MM.1S (cell line): ENCODE measurements around the gene PLA2G4A.

ENCODE experiments used
- DNase-seq: peaks from one replicate; pipeline ENCODE4 v3.0.0-alpha.2; 2015
- H2AFZ ChIP-seq: fragments of 300-600 bp; sonication (generic); 2 replicates; pipeline ENCODE4 v1.6.0; 2016; ENCODE audit warnings: antibody characterized with exemption, low read length
- H3F3A ChIP-seq: fragments of 300-600 bp; sonication (generic); 2 replicates; pipeline ENCODE4 v1.6.1; 2016; ENCODE audit warnings: mild to moderate bottlenecking, antibody characterized with exemption, low read length, moderate library complexity, mixed read lengths; ENCODE audit not compliant: insufficient read depth
- H3K27ac ChIP-seq: fragments of 300-600 bp; sonication (generic); 2 replicates; pipeline ENCODE4 v1.5.1; 2016; ENCODE audit warnings: mild to moderate bottlenecking, low read length
- H3K27me3 ChIP-seq: fragments of 300-600 bp; sonication (generic); replicated peaks from 2 replicates; pipeline ENCODE4 v1.6.0; 2016; ENCODE audit warnings: low read length; ENCODE audit not compliant: insufficient read depth
- H3K36me3 ChIP-seq: fragments of 300-600 bp; sonication (generic); replicated peaks from 2 replicates; pipeline ENCODE4 v1.6.1; 2016; ENCODE audit warnings: mild to moderate bottlenecking, low read length, mixed read lengths; ENCODE audit not compliant: insufficient read depth
- H3K4me1 ChIP-seq: fragments of 300-600 bp; sonication (generic); 2 replicates; pipeline ENCODE4 v1.6.1; 2016; ENCODE audit warnings: low read length, mixed read lengths
- H3K4me2 ChIP-seq: fragments of 300-600 bp; sonication (generic); 2 replicates; pipeline ENCODE4 v1.6.0; 2016; ENCODE audit warnings: low read depth, low read length
- H3K4me3 ChIP-seq: fragments of 300-600 bp; sonication (generic); 2 replicates; pipeline ENCODE4 v1.5.1; 2016; ENCODE audit warnings: low read length, mixed read lengths
- H3K79me2 ChIP-seq: fragments of 300-600 bp; sonication (generic); 2 replicates; pipeline ENCODE4 v1.6.1; 2016; ENCODE audit warnings: mixed run types, low read length, mixed read lengths
- H3K9ac ChIP-seq: fragments of 300-600 bp; sonication (generic); 2 replicates; pipeline ENCODE4 v1.6.1; 2016; ENCODE audit warnings: low read length, mixed read lengths
- H3K9me2 ChIP-seq: fragments of 300-600 bp; sonication (generic); replicated peaks from 2 replicates; pipeline ENCODE4 v1.6.1; 2016; ENCODE audit warnings: mild to moderate bottlenecking, low read length, mixed read lengths; ENCODE audit not compliant: insufficient read depth
- H3K9me3 ChIP-seq: fragments of 300-600 bp; sonication (generic); replicated peaks from 2 replicates; pipeline ENCODE4 v1.6.1; 2016; ENCODE audit warnings: mild to moderate bottlenecking, low read length, mixed read lengths; ENCODE audit not compliant: insufficient read depth
- H4K20me1 ChIP-seq: fragments of 300-600 bp; sonication (generic); 2 replicates; pipeline ENCODE4 v1.6.1; 2016; ENCODE audit warnings: mild to moderate bottlenecking, low read length, moderate library complexity, mixed read lengths; ENCODE audit not compliant: insufficient read depth
- CTCF ChIP-seq: fragments of 300-600 bp; sonication (generic); IDR thresholded peaks from 2 replicates; pipeline ENCODE4 v1.5.1; 2016; ENCODE audit warnings: antibody characterized with exemption, low read length, mixed read lengths
- EZH2 ChIP-seq: fragments of 300-600 bp; sonication (generic); optimal IDR thresholded peaks from 2 replicates; pipeline ENCODE3; 2017; ENCODE audit warnings: low read depth, mild to moderate bottlenecking, antibody characterized with exemption, low read length, mixed read lengths
- EZH2phosphoT487 ChIP-seq: fragments of 300-600 bp; sonication (generic); IDR thresholded peaks from 2 replicates; pipeline ENCODE4 v1.6.1; 2018; ENCODE audit warnings: antibody characterized with exemption, low read length

Gene PLA2G4A

GRCh38 chr1:186984959-186985358 is 156.2 kb downstream of the PLA2G4A start:
- no peak for DNase-seq
- no peaks in the 10 kb centered on the region for H4K20me1 ChIP-seq
- H2AFZ ChIP-seq, result no peak overlapping the region
- no peaks in the 10 kb centered on the region for H3K9me2 ChIP-seq
- H3K27me3 ChIP-seq, result no peaks in the 10 kb centered on the region
- no peak for TF ChIP-seq EZH2
- TF ChIP-seq CTCF, result no peak
- TF ChIP-seq EZH2phosphoT487, result no peak
- no peak overlapping the region for H3K27ac ChIP-seq
- no peaks in the 10 kb centered on the region for H3F3A ChIP-seq
- H3K36me3 ChIP-seq, result no peaks in the 10 kb centered on the region
- H3K79me2 ChIP-seq, result no peaks in the 10 kb centered on the region
- H3K4me1 ChIP-seq, result no peaks in the 10 kb centered on the region
- H3K4me3 ChIP-seq, result no peak overlapping the region
- no peaks in the 10 kb centered on the region for H3K9me3 ChIP-seq
- H3K4me2 ChIP-seq, result no peak overlapping the region
- H3K9ac ChIP-seq, result no peak overlapping the region

DNA sequence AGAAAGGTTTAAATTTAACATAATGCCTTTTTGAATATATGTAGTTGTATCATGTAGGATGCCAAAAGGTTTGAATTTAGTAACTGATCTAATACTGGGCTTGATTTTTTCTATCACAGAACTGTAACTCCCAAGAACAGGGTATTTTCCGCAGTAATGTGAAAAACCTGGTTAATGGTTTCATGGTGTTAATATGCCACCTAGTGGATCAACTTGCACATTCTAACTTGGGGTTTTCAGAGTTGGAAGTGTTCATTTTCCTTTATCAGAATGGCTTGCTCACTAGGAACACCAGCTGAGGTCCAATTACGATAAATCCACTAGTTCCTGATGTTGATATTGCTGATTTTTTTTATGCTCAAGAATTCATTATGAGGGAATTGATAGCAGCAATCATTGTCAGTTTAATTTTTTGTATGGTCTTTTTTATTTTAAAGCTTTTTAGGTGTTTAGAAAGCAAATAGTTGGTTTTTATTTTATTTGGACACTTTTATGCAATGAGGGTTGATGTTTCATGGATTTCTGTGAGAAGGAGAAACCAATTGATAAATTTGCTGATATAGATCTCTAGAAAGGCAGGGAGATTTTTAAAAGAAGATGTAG is 157.2 kb downstream of the PLA2G4A start:
- H3F3A ChIP-seq, result no peaks in the 10 kb centered on the region
- H4K20me1 ChIP-seq, result no peaks in the 10 kb centered on the region
- no peaks in the 10 kb centered on the region for H3K27me3 ChIP-seq
- H3K9me3 ChIP-seq, result no peaks in the 10 kb centered on the region
- H2AFZ ChIP-seq, result no peak overlapping the region
- no peaks in the 10 kb centered on the region for H3K36me3 ChIP-seq
- no peaks in the 10 kb centered on the region for H3K9me2 ChIP-seq
- H3K4me1 ChIP-seq, result no peaks in the 10 kb centered on the region
- no peak for TF ChIP-seq EZH2
- no peak for TF ChIP-seq EZH2phosphoT487
- peak; percentile 91 for TF ChIP-seq CTCF
- no peaks in the 10 kb centered on the region for H3K79me2 ChIP-seq
- no peak overlapping the region for H3K4me2 ChIP-seq
- peak; percentile 71 for DNase-seq
- no peak overlapping the region for H3K27ac ChIP-seq
- no peak overlapping the region for H3K4me3 ChIP-seq
- no peak overlapping the region for H3K9ac ChIP-seq

DNA sequence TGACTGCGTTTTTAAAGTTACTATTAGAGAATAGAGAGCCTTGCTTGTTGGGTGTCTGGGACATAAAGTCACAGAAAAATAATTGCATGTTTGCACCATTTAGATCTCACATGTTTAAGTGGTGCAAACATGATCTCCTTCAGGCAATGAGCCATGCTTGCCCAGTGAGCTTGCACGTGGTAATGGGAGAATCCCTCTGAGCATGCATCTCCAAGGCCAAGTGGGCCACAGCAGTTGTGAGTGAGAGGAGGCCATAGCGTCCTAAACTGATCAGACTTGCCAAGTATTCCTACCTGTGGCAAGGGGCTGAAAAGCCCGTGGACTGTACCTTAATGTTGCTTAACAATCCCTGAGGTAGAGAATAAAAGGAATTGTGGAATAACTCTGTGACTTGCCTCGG is 158.3 kb downstream of the PLA2G4A start:
- no peak for DNase-seq
- Histone ChIP-seq H2AFZ (no peak overlapping the region), H3K4me2 (no peak overlapping the region), H3K27me3 (no peaks in the 10 kb centered on the region), H3K9me2 (no peaks in the 10 kb centered on the region), H4K20me1 (no peaks in the 10 kb centered on the region), H3K9me3 (no peaks in the 10 kb centered on the region), H3K9ac (no peak overlapping the region), H3F3A (no peaks in the 10 kb centered on the region), H3K36me3 (no peaks in the 10 kb centered on the region), H3K4me3 (no peak overlapping the region), H3K27ac (no peak overlapping the region), H3K79me2 (no peaks in the 10 kb centered on the region), H3K4me1 (no peaks in the 10 kb centered on the region)
- TF ChIP-seq EZH2phosphoT487, result no peak
- TF ChIP-seq CTCF, result no peak
- TF ChIP-seq EZH2, result no peak
